Activated B cell treated with CpG ODN at 0.5 μM for 24 hours (primary cell): ENCODE results near the gene SEZ6L. TPM values are rescaled to one million over a fixed set of nuclear protein-coding genes. Genes with fewer than 3 reads are reported as not detected.

ENCODE experiments used
- ATAC-seq: fragments of 200-7000 bp; cut with Tn5 transposase; one replicate; pipeline ENCODE4 v1.10.0; 2021; ENCODE audit warnings: low read depth, mild to moderate bottlenecking, moderate library complexity
- CTCF ChIA-PET: fragments of 350-600 bp; sonication (Branson Sonifier 250); formaldehyde crosslinking; loops from one replicate; lab custom pipeline; 2021; ENCODE audit warnings: antibody characterized with exemption; lab: Charles Lee
- POLR2A ChIA-PET: fragments of 350-600 bp; sonication (Branson Sonifier 250); formaldehyde crosslinking; loops from one replicate; lab custom pipeline; 2021; ENCODE audit warnings: antibody characterized with exemption; lab: Charles Lee
- DNase-seq: peaks from one replicate; pipeline ENCODE4 v3.0.0; 2022
- H3K27ac Mint-ChIP-seq: one replicate; pipeline ENCODE4 v1.8.0; 2020; ENCODE audit warnings: mixed read lengths
- H3K27me3 Mint-ChIP-seq: one replicate; pipeline ENCODE4 v1.8.0; 2021; ENCODE audit warnings: mixed read lengths
- H3K36me3 Mint-ChIP-seq: one replicate; pipeline ENCODE4 v1.8.0; 2021; ENCODE audit warnings: low read depth, mixed read lengths
- H3K4me1 Mint-ChIP-seq: one replicate; pipeline ENCODE4 v1.8.0; 2021; ENCODE audit warnings: mixed read lengths
- H3K4me3 Mint-ChIP-seq: one replicate; pipeline ENCODE4 v1.8.0; 2020; ENCODE audit warnings: mild to moderate bottlenecking, mixed read lengths
- H3K9me3 Mint-ChIP-seq: one replicate; pipeline ENCODE4 v1.8.0; 2020; ENCODE audit warnings: mixed read lengths
- CTCF ChIP-seq: fragments of 200-600 bp; IDR thresholded peaks from one replicate; pipeline ENCODE4 v1.8.0; 2022; ENCODE audit warnings: antibody characterized with exemption, mild to moderate bottlenecking
- intact Hi-C: fragments of 100-400 bp; cut with micrococcal nuclease; formaldehyde crosslinking; loops from one replicate; pipeline ENCODE4 v1.15.1; 2024
- total RNA-seq: library from RNA; stranded (reverse); gene quantifications from 2 replicates; pipeline ENCODE4 v1.2.3, GENCODE V29; 2022

Gene SEZ6L
- total RNA-seq, 1 donor from 2014 or later, result not detected

- Mint-ChIP-seq H3K9me3 (no peaks in the 10 kb centered on the region), H3K27me3 (peaks cover 16% of the 10 kb centered on the region), H3K4me1 (peaks cover 1% of the 10 kb centered on the region), H3K4me3 (no peak overlapping the region), H3K36me3 (no peaks in the 10 kb centered on the region), H3K27ac (no peak overlapping the region)
- no peak for TF ChIP-seq CTCF
- peak; percentile 20 for DNase-seq
- CTCF ChIA-PET, result interaction anchor here (0.6 to 2.6 kb wide), 10 partner anchors 10 to 884 kb away, joined by 3 to 8 read pairs (median 4); no protein-coding TSS in a partner anchor
- intact Hi-C loops, result loop anchor here (1.0 to 2.0 kb wide), 2 partner anchors 869 to 1094 kb away; no protein-coding TSS in a partner anchor
- peak; percentile 70 for ATAC-seq
- POLR2A ChIA-PET, result no interaction called here
These were observed 161.8 kb downstream of the SEZ6L start for GRCh38 chr22:26330971-26331625.

GRCh38 chr22:26333088-26333800 is 164.0 kb downstream of the SEZ6L start:
- TF ChIP-seq CTCF, result no peak
- intact Hi-C loops, result no loop called here
- ChIA-PET POLR2A (no interaction called here), CTCF (interaction anchor here (1.5 to 1.8 kb wide), 2 partner anchors 555 to 560 kb away, joined by 5 to 6 read pairs; no protein-coding TSS in a partner anchor)
- H3K27ac Mint-ChIP-seq, result no peak overlapping the region
- H3K27me3 Mint-ChIP-seq, result peaks cover 19% of the 10 kb centered on the region
- no peak overlapping the region for H3K4me3 Mint-ChIP-seq
- ATAC-seq (no peak), DNase-seq (no peak)
- no peaks in the 10 kb centered on the region for H3K36me3 Mint-ChIP-seq
- peaks cover 1% of the 10 kb centered on the region for H3K4me1 Mint-ChIP-seq
- no peaks in the 10 kb centered on the region for H3K9me3 Mint-ChIP-seq

- no peak for TF ChIP-seq CTCF
- Mint-ChIP-seq H3K9me3 (no peaks in the 10 kb centered on the region), H3K36me3 (no peaks in the 10 kb centered on the region), H3K27ac (no peak overlapping the region), H3K4me1 (peaks cover 1% of the 10 kb centered on the region), H3K27me3 (peaks cover 23% of the 10 kb centered on the region), H3K4me3 (no peak overlapping the region)
- ATAC-seq (no peak), DNase-seq (no peak)
- intact Hi-C loops, result no loop called here
- ChIA-PET CTCF (no interaction called here), POLR2A (no interaction called here)
These were observed 165.0 kb downstream of the SEZ6L start for GRCh38 chr22:26334232-26334631.

- H3K27ac Mint-ChIP-seq, result no peak overlapping the region
- no peak for TF ChIP-seq CTCF
- no peak for ATAC-seq
These were observed 167.5 kb downstream of the SEZ6L start for GRCh38 chr22:26336773-26337172.

GRCh38 chr22:26339755-26340154 is 170.5 kb downstream of the SEZ6L start:
- no peak for DNase-seq
- intact Hi-C loops, result no loop called here
- no peak overlapping the region for H3K27ac Mint-ChIP-seq
- H3K4me3 Mint-ChIP-seq, result no peak overlapping the region
- ChIA-PET POLR2A (no interaction called here), CTCF (no interaction called here)
- TF ChIP-seq CTCF, result no peak
- H3K36me3 Mint-ChIP-seq, result no peaks in the 10 kb centered on the region
- no peaks in the 10 kb centered on the region for H3K4me1 Mint-ChIP-seq
- no peak for ATAC-seq
- no peaks in the 10 kb centered on the region for H3K9me3 Mint-ChIP-seq
- peaks cover 43% of the 10 kb centered on the region for H3K27me3 Mint-ChIP-seq

More at GRCh38 chr22:26336773-26337172, 167.5 kb downstream of the SEZ6L start:
- ChIA-PET CTCF (no interaction called here), POLR2A (no interaction called here)
- intact Hi-C loops, result no loop called here
- Mint-ChIP-seq H3K4me3 (no peak overlapping the region), H3K27me3 (peaks cover 42% of the 10 kb centered on the region), H3K36me3 (no peaks in the 10 kb centered on the region), H3K4me1 (no peaks in the 10 kb centered on the region), H3K9me3 (no peaks in the 10 kb centered on the region)
- no peak for DNase-seq
